Sigmoid colon (tissue), 7 donors: ENCODE data around the gene TNNC2. TPM values are rescaled to one million over a fixed set of nuclear protein-coding genes. Genes with fewer than 3 reads are reported as not detected.

ENCODE experiments used
- DNase-seq: peaks from one replicate; pipeline ENCODE4 v3.0.0-alpha.2; 2019
- H3K27ac ChIP-seq, 4 donors: fragments of 200-600 bp; sonication (generic); one replicate each; pipeline ENCODE4 v1.5.1; 2016 to 2019; ENCODE audit warnings: mild to moderate bottlenecking in 1 of 4
- H3K27me3 ChIP-seq, 3 donors: fragments of 200-600 bp; sonication (generic); one replicate each; pipeline ENCODE4 v1.5.1; 2019; ENCODE audit warnings: mild to moderate bottlenecking in 1 of 3
- H3K36me3 ChIP-seq, 4 donors: fragments of 200-600 bp; sonication (generic); one replicate each; pipeline ENCODE4 v1.5.1; 2016 to 2019
- H3K4me1 ChIP-seq, 4 donors: fragments of 200-600 bp; sonication (generic); one replicate each; pipeline ENCODE4 v1.5.1; 2017 to 2019
- H3K4me3 ChIP-seq, 4 donors: fragments of 200-600 bp; sonication (generic); one replicate each; pipeline ENCODE4 v1.5.1; 2017 to 2019; ENCODE audit warnings: mild to moderate bottlenecking in 2 of 4, moderate library complexity in 1 of 4
- H3K9me3 ChIP-seq, 4 donors: fragments of 200-600 bp in 3 of 4; sonication (generic) in 3 of 4; one replicate each; pipeline versions ENCODE4 v1.5.1 to v1.6.1; 2013 to 2019
- EP300 ChIP-seq, 4 donors: sonication (generic); formaldehyde crosslinking; IDR thresholded peaks; one replicate each; pipeline ENCODE4 v1.6.1; 2017; ENCODE audit warnings: antibody characterized with exemption in 4 of 4
- POLR2A ChIP-seq, 2 donors: fragments of 450-650 bp; IDR thresholded peaks; one replicate each; pipeline ENCODE4 v1.6.1; 2016; ENCODE audit warnings: antibody characterized with exemption in 2 of 2, mild to moderate bottlenecking in 2 of 2, moderate library complexity in 2 of 2
- POLR2AphosphoS5 ChIP-seq, 4 donors: sonication (generic); formaldehyde crosslinking; IDR thresholded peaks; one replicate each; pipeline ENCODE4 v1.6.1; 2017; ENCODE audit warnings: antibody characterized with exemption in 4 of 4
- WGBS, 2 donors: extraction: QIAGEN DNeasy Blood & Tissue Kit; methylation state at CpG; one replicate each; pipeline ENCODE4 v1.1.7; 2013; 5-methylcytosine and 5-hydroxymethylcytosine counted together
- intact Hi-C: fragments of 100-400 bp; cut with DNase I; formaldehyde crosslinking; loops from one replicate; pipeline ENCODE4 v1.15.1; 2023
- polyA plus RNA-seq, 3 donors: library from polyadenylated mRNA; stranded (reverse); fragments of 200-250 nt; gene quantifications; one replicate each; pipeline ENCODE4 v1.2.3, GENCODE V29; 2013
- total RNA-seq, 4 donors: library from RNA; depleted of rRNA; stranded (reverse); fragments of >200 nt; gene quantifications; one replicate each; pipeline ENCODE4 v1.1.0, GENCODE V29; 2016
- TF ChIP-seq, protein P1 (sequence below), 4 experiments: fragments of 450-650 bp in 3 of 4; fragments of 200-600 bp in 1 of 4; IDR thresholded peaks; one replicate each; pipeline ENCODE4 v1.5.1; 2016 to 2019; ENCODE audit warnings: antibody characterized with exemption in 4 of 4, mild to moderate bottlenecking in 3 of 4, moderate library complexity in 2 of 4
- donor health status: healthy with polysubstance abuse.
- donor health status: Bipolar disorder and iron deficiency.
- donor health status: healthy.

Gene TNNC2
- total and polyA plus RNA-seq, 7 donors: 0.95 to 15.6 (median 2.9) TPM; not detected in 2

DNA sequence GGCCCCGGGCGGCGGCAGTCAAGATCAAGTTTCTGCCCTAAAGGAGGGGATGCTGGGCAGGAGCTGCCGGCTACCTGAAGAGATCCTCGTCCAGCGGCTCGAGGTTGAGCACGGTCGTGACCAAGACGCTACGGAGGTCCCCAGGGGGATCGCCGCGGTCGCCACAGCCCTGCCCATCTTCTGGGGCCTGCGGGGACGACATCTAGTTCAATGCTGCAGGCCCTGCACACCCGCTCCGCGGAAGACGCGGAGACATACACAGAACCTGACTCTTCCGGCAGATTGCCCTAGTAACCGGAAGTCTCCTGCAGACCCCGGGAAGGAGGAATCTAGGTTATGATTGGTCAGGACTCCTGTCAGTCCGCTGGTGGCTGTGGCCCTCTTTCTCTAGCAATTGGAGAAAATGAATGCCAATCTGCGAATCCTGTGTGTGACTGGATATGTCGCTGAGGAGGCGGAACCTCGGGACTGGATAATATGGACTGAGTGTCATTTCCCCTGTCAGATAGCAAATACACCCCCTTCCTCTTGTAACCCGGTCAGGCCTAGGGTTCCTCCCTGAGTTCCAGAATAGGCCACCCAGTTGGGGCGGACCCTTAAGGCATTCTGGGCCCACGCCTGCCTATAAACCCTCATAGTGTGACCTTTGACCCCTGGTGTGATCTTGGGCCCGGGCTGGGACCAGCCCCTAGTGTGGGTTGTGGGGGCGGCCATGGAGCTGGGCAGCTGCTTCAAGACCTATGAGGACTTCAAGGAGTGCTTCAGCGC lies 30.2 kb upstream of the TNNC2 start, which contains the start of the genes ACOT8 and ZSWIM3:
TSS of gene ACOT8 (minus strand) at position 279 of the 768 bp plus-strand sequence. CDS start at position 202, 77 bp downstream.
TSS of gene ZSWIM3 (plus strand) at position 501 of the 768 bp plus-strand sequence. CDS start at position 713, 212 bp downstream.
- intact Hi-C loops: no loop called here
- Histone ChIP-seq H3K4me1 (peaks cover 0 to 46% (median 34%) of the 10 kb centered on the region in 4 donors), H3K36me3 (peaks cover 0 to 12% (median 2%) of the 10 kb centered on the region in 4 donors), H3K27me3 (no peaks in the 10 kb centered on the region), H3K27ac (peak within 1 kb of the TSS; percentile 83 to 85 (median 84)), H3K9me3 (no peaks in the 10 kb centered on the region), H3K4me3 (peak within 1 kb of the TSS; percentile 57 to 91 (median 78))
- peak; percentile 38 to 85 (median 84) for TF ChIP-seq POLR2AphosphoS5 (IDR thresholded peaks at IDR 0.05)
- peak; percentile 52 to 54 for TF ChIP-seq POLR2A (IDR thresholded peaks at IDR 0.05)
- TF ChIP-seq, protein P1, sequence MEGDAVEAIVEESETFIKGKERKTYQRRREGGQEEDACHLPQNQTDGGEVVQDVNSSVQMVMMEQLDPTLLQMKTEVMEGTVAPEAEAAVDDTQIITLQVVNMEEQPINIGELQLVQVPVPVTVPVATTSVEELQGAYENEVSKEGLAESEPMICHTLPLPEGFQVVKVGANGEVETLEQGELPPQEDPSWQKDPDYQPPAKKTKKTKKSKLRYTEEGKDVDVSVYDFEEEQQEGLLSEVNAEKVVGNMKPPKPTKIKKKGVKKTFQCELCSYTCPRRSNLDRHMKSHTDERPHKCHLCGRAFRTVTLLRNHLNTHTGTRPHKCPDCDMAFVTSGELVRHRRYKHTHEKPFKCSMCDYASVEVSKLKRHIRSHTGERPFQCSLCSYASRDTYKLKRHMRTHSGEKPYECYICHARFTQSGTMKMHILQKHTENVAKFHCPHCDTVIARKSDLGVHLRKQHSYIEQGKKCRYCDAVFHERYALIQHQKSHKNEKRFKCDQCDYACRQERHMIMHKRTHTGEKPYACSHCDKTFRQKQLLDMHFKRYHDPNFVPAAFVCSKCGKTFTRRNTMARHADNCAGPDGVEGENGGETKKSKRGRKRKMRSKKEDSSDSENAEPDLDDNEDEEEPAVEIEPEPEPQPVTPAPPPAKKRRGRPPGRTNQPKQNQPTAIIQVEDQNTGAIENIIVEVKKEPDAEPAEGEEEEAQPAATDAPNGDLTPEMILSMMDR (IDR thresholded peaks at IDR 0.05): no peak
- no peak for TF ChIP-seq EP300 (IDR thresholded peaks at IDR 0.05)
- 0% methylated on average over 36 of the region's 36 CpGs for WGBS, 2 donors
- DNase-seq: peak; percentile 99

DNA sequence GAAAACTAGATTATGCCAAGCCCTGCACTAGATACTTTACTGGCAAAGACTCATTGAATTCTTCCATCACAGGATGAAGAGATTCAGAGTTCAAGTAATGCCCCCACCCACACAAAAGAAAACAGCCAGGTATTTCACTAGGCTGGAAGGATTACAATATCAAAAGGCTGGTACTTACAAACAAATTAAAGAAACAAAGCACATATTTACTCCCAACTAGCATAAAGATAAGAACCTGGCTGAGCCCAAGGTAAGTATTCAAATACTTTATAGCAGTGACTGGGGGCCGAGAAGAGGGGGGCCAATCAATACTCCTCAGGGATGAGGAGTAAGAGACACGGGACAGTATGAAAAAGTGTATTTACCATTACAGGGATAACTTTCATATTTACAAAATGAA lies 26.4 kb upstream of the TNNC2 start:
- intact Hi-C loops: no loop called here
- no peak for DNase-seq
- Histone ChIP-seq H3K27me3 (no peaks in the 10 kb centered on the region), H3K4me1 (peaks cover 0 to 38% (median 30%) of the 10 kb centered on the region in 4 donors), H3K36me3 (peaks cover 0 to 30% (median 3%) of the 10 kb centered on the region in 4 donors), H3K4me3 (no peak overlapping the region), H3K27ac (no peak overlapping the region), H3K9me3 (no peaks in the 10 kb centered on the region)
- WGBS, 2 donors: 71 to 86% methylated on average over 2 of the region's 2 CpGs
- TF ChIP-seq EP300 (IDR thresholded peaks at IDR 0.05) (no peak), POLR2AphosphoS5 (IDR thresholded peaks at IDR 0.05) (no peak), POLR2A (IDR thresholded peaks at IDR 0.05) (no peak)
- TF ChIP-seq, protein P1 (IDR thresholded peaks at IDR 0.05): no peak

- no peak for DNase-seq
- Histone ChIP-seq H3K4me1 (peaks cover 0 to 28% (median 21%) of the 10 kb centered on the region in 4 donors), H3K27me3 (no peaks in the 10 kb centered on the region), H3K9me3 (no peaks in the 10 kb centered on the region), H3K4me3 (no peak overlapping the region), H3K27ac (no peak overlapping the region), H3K36me3 (peaks cover 3 to 41% (median 9%) of the 10 kb centered on the region in 4 donors)
- intact Hi-C loops: no loop called here
- no peak for TF ChIP-seq EP300 (IDR thresholded peaks at IDR 0.05)
- no peak for TF ChIP-seq POLR2A (IDR thresholded peaks at IDR 0.05)
- TF ChIP-seq, protein P1 (IDR thresholded peaks at IDR 0.05): no peak
- no peak for TF ChIP-seq POLR2AphosphoS5 (IDR thresholded peaks at IDR 0.05)
- WGBS, 2 donors: 96 to 97% methylated on average over 6 of the region's 6 CpGs
These were observed 25.2 kb upstream of the TNNC2 start for GRCh38 chr20:45852326-45852725.

DNA sequence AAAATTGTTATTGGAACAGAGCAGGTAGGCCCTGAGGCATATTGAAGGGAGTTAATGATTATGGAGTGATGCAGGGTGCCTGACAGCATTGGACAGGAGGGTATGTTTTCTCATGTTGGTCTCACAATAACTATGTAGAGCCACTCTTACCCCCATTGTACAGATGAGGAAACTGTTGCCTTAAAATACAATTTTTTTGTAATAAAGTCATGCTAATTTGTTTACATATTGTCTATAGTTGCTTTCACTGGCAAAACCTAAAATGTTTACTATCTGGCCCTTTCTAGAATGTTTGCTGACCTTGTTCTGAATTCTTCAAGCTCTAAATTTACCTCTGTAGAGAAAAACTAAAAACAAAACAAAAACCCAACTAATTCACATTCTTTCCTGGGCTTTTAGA lies 24.4 kb upstream of the TNNC2 start:
- Histone ChIP-seq H3K9me3 (no peaks in the 10 kb centered on the region), H3K4me3 (no peak overlapping the region), H3K4me1 (peaks cover 0 to 25% (median 19%) of the 10 kb centered on the region in 4 donors), H3K27me3 (no peaks in the 10 kb centered on the region), H3K36me3 (peaks cover 3 to 50% (median 9%) of the 10 kb centered on the region in 4 donors), H3K27ac (no peak overlapping the region)
- intact Hi-C loops: no loop called here
- TF ChIP-seq POLR2A (IDR thresholded peaks at IDR 0.05): no peak
- TF ChIP-seq EP300 (IDR thresholded peaks at IDR 0.05): no peak
- TF ChIP-seq POLR2AphosphoS5 (IDR thresholded peaks at IDR 0.05): no peak
- TF ChIP-seq, protein P1 (IDR thresholded peaks at IDR 0.05): no peak
- DNase-seq: no peak
